ENCODE measurements around the gene RPAIN. TPM values are rescaled to one million over a fixed set of nuclear protein-coding genes. Genes with fewer than 3 reads are reported as not detected.

RPAIN gene
- total RNA-seq, 1 experiment from 2014 or later = 49.3 TPM

GRCh38 chr17:5405400-5405799, 14.6 kb upstream of the RPAIN start:
- CTCF ChIA-PET = interaction anchor here (0.6 to 1.7 kb wide), 2 partner anchors 8 to 157 kb away, joined by 3 to 4 read pairs; no protein-coding TSS in a partner anchor
- no peak for DNase-seq (ENCODE audit: unreplicated experiment)
- H3K4me3 Mint-ChIP-seq (ENCODE audit: unreplicated experiment) = no peak overlapping the region
- TF ChIP-seq CTCF (IDR thresholded peaks at IDR 0.05; ENCODE audit: unreplicated experiment) = no peak
- POLR2A ChIA-PET = interaction anchor here (0.7 to 3.0 kb wide), 4 partner anchors 8 to 35 kb away, joined by 3 to 14 read pairs (median 4); partner anchors contain the start of genes NUP88 and RPAIN
- H3K36me3 Mint-ChIP-seq (ENCODE audit: insufficient read depth, unreplicated experiment) = peaks cover 5% of the 10 kb centered on the region
- no peak overlapping the region for H3K27ac Mint-ChIP-seq (ENCODE audit: low read depth, unreplicated experiment)
- BruUV-seq (replicated peaks) = no TSS peak
- H3K27me3 Mint-ChIP-seq (ENCODE audit: insufficient read depth, unreplicated experiment) = no peaks in the 10 kb centered on the region
- H3K4me1 Mint-ChIP-seq (ENCODE audit: insufficient read depth, unreplicated experiment) = no peaks in the 10 kb centered on the region
- H3K9me3 Mint-ChIP-seq (ENCODE audit: unreplicated experiment) = no peaks in the 10 kb centered on the region
- intact Hi-C loops (cut with micrococcal nuclease) = no loop called here

GRCh38 chr17:5408186-5408585, 11.8 kb upstream of the RPAIN start:
- Mint-ChIP-seq H3K27ac (ENCODE audit: low read depth, unreplicated experiment) (no peak overlapping the region), H3K36me3 (ENCODE audit: insufficient read depth, unreplicated experiment) (peaks cover 14% of the 10 kb centered on the region), H3K27me3 (ENCODE audit: insufficient read depth, unreplicated experiment) (no peaks in the 10 kb centered on the region), H3K4me1 (ENCODE audit: insufficient read depth, unreplicated experiment) (peaks cover 12% of the 10 kb centered on the region), H3K9me3 (ENCODE audit: unreplicated experiment) (no peaks in the 10 kb centered on the region), H3K4me3 (ENCODE audit: unreplicated experiment) (no peak overlapping the region)
- no TSS peak for BruUV-seq (replicated peaks)
- ChIA-PET CTCF (interaction anchor here (0.7 kb wide), 1 partner anchor 31 kb away, joined by 3 read pairs; no protein-coding TSS in a partner anchor), POLR2A (no interaction called here)
- DNase-seq (ENCODE audit: unreplicated experiment) = no peak
- TF ChIP-seq CTCF (IDR thresholded peaks at IDR 0.05; ENCODE audit: unreplicated experiment) = no peak
- intact Hi-C loops (cut with micrococcal nuclease) = no loop called here

GRCh38 chr17:5410594-5411272, 9.2 kb upstream of the RPAIN start:
- TF ChIP-seq CTCF (IDR thresholded peaks at IDR 0.05; ENCODE audit: unreplicated experiment) = no peak
- Mint-ChIP-seq H3K27me3 (ENCODE audit: insufficient read depth, unreplicated experiment) (no peaks in the 10 kb centered on the region), H3K27ac (ENCODE audit: low read depth, unreplicated experiment) (peak overlapping the region; percentile 71), H3K36me3 (ENCODE audit: insufficient read depth, unreplicated experiment) (peaks cover 31% of the 10 kb centered on the region), H3K4me1 (ENCODE audit: insufficient read depth, unreplicated experiment) (peaks cover 21% of the 10 kb centered on the region), H3K4me3 (ENCODE audit: unreplicated experiment) (no peak overlapping the region), H3K9me3 (ENCODE audit: unreplicated experiment) (no peaks in the 10 kb centered on the region)
- ChIA-PET CTCF (interaction anchor here (1.0 kb wide), 1 partner anchor 34 kb away, joined by 3 read pairs; no protein-coding TSS in a partner anchor), POLR2A (no interaction called here)
- DNase-seq (ENCODE audit: unreplicated experiment) = no peak
- BruUV-seq (replicated peaks) = no TSS peak
- intact Hi-C loops (cut with micrococcal nuclease) = no loop called here

- no peak for TF ChIP-seq CTCF (IDR thresholded peaks at IDR 0.05; ENCODE audit: unreplicated experiment)
- CTCF ChIA-PET = interaction anchor here (1.1 to 1.5 kb wide), 3 partner anchors 9 to 164 kb away, joined by 3 to 8 read pairs (median 4); partner anchors contain the start of gene C1QBP
- Mint-ChIP-seq H3K4me1 (ENCODE audit: insufficient read depth, unreplicated experiment) (peaks cover 21% of the 10 kb centered on the region), H3K27me3 (ENCODE audit: insufficient read depth, unreplicated experiment) (no peaks in the 10 kb centered on the region), H3K4me3 (ENCODE audit: unreplicated experiment) (peak overlapping the region; percentile 49), H3K27ac (ENCODE audit: low read depth, unreplicated experiment) (peak overlapping the region; percentile 6), H3K36me3 (ENCODE audit: insufficient read depth, unreplicated experiment) (peaks cover 48% of the 10 kb centered on the region), H3K9me3 (ENCODE audit: unreplicated experiment) (no peaks in the 10 kb centered on the region)
- intact Hi-C loops (cut with micrococcal nuclease) = no loop called here
- POLR2A ChIA-PET = interaction anchor here (0.9 to 2.3 kb wide), 12 partner anchors 9 to 100 kb away, joined by 3 to 23 read pairs (median 5); partner anchors contain the start of genes C1QBP, DERL2, DHX33 and MIS12
- peak; percentile 92 for DNase-seq (ENCODE audit: unreplicated experiment)
- no TSS peak for BruUV-seq (replicated peaks)
Measured at GRCh38 chr17:5413682-5414081, 6.3 kb upstream of the RPAIN start.

All from MCF 10A (cell line).